ENCODE measurements around the gene TSPAN31.
"Not testable (repeated sequence)": the region's sequence is repeated elsewhere in the genome, so short reads cannot be mapped to it uniquely, and the experiment has no call there.

The TSPAN31 gene

DNA sequence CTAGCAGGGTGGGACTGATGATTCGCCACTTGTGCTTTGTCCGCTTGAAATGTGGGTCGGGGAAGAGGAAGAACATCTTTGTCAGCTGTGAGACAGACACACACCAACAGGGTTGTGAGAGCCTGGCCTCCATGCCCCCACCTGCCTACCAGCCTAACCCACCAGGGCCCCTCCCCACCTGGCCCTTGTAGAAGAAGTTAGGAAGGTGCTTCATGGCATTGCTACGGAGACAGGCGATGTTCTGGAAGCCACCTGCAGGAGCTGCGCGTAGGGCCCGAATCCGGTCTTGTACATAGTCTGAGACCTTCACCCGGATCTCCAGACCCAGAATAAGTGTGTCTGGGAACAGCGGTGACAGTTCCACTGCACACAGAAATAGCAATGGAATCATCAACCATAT, 24.8 kb downstream of the TSPAN31 start:
- no peak for DNase-seq

DNA sequence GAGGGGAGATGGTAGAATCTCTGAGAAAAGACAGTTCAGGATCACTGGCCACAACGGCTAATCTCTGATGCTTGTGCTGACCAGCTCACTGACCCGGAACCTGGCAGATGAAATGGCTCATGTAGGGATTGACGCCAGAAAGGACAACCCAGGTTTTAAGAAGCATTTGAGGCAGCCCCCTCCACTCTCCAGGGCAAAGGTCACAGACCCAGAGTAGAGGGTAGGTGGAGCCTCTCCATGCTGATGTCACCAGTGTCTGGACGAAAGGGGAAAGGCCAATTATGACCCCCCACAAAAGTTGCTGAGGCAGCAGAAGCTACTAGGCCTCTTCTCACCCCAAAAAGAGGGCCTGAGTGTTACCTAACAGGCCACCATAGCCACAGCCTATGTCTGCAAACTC, 25.9 kb downstream of the TSPAN31 start:
- no peak for DNase-seq

DNA sequence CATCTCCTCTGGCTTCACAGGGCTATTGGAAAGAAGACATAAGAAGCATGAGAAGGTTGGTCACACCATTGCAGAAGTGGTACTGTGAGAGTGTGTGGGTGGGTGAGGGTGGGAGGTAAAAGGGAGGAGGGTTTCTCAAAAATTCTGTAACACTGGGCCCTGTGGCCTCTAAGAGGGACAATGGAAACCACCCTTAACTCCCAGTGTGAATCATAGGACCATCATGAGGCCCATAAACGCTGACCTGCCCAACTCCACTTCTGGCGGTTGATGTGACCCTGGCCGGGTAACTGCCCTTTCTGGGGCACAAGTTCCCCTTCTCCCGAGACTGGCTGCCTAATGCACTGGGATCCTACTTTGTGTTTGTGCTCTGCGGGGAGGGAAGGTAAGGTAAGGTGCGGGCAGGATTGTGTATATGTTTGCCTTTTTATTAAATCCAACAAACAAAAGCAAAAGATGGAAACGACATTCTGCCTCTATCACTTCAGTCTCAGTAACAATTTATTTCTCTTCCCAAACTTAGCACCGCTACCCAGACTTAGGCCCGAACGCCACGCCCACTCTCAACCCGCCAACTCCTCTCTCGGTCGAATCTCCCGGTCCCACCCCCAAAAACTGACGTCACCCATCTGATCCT, 26.5 kb downstream of the TSPAN31 start:
- DNase-seq = no peak

DNA sequence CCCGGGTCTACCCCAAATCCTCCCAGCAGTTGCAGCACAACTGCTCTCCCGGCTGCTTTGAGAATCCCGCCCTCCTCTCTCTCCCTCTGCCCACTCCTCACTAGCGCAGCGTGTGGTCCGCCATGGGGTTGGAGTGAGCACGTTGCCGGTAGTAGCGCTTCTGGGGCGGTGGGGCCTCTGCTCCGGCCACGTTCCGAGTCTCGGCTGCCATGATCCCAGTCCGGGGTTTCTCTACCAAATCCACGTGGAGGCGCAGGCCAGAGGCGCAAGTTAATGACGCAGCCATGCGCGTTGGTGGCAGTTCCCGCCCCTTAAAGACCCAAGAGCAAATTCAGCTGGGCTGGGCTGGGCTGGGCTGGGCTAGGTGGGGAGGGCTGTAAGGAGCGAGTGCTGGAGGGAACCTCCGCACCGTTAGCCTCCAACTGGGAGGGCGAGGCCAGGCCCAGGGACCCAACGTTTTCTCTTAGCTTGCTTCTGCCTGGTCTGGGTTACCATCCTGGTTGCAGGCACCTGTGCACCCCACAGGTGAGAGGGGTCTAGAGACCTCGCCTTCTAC, 27.1 kb downstream of the TSPAN31 start, which contains the start of gene METTL1:
TSS of gene METTL1 (minus strand) at position 233 of the 556 bp plus-strand sequence. CDS start at position 211, 22 bp downstream.
- DNase-seq = peak; percentile 100

DNA sequence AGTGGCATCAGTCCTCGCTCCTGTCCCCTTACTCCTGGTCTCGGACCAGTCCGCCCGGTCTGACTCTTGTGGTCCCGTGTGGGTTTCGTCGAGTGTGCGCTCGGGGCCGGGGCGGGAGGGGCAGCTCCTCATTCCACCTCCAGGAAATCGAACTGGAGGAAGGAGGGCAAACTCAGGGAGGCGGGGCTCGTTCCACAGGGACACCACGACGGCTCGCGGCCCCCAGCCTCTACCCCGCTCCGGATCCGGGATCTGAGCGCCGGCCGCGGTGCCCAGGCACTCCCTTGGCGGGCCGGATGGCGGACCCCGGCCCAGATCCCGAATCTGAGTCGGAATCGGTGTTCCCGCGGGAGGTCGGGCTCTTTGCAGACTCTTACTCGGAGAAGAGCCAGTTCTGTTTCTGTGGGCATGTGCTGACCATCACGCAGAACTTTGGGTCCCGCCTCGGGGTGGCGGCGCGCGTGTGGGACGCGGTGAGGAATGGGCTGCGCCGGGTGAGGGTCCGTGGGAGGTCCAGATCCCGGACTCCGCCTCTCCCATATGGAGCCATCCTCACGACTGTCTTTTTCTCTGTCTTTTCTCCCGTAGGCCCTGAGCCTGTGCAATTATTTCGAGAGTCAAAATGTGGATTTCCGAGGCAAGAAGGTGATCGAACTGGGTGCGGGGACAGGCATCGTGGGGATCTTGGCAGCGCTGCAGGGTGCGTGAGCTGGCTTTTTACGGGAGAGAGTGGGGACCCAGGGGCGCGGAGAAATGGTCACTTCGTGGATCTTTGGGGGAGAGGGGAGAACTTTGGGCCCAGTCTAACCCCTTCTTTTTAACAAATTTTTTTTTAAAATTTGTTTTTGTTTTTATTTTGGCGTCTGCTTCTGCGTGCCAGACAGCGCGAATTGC, 27.8 kb downstream of the TSPAN31 start, which contains the start of gene EEF1AKMT3:
TSS of gene EEF1AKMT3 (plus strand) at position 186 of the 894 bp plus-strand sequence. CDS start at position 297, 111 bp downstream.
- peak; percentile 100 for DNase-seq

DNA sequence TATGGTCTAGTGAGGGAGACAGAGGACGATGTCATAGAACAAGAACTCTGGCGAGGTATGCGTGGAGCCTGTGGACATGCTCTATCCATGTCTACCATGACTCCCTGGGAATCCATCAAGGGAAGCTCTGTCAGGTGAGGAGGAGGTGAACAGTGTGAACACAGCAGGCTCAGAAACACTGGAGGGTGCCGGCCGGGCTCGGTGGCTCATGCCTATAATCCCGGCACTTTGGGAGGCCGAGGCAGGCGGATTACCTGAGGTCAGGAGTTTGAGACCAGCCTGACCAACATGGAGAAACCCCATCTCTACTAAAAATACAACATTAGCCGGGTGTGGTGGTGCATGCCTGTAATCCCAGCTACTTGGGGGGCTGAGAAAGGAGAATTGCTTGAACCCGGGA, 29.8 kb downstream of the TSPAN31 start:
- DNase-seq = not testable (repeated sequence)

DNA sequence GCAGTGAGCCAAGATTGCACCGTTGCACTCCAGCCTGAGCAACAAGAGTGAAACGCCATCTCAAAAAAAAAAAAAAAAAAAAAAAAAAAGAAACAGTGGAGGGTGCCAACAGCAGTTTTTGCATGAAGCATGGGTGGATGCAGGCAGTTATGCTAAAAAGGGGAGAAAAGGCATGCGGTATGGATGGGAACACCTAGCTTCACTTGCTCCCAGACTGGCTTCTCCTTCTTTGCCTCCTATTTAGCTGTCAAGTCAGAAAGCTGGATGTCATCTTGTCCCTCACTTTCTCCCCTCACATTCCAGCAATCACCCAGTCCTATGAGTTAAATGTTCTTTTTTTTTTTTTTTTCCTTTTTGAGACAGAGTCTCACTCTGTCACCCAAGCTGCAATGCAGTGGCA, 30.2 kb downstream of the TSPAN31 start:
- DNase-seq = no peak

DNA sequence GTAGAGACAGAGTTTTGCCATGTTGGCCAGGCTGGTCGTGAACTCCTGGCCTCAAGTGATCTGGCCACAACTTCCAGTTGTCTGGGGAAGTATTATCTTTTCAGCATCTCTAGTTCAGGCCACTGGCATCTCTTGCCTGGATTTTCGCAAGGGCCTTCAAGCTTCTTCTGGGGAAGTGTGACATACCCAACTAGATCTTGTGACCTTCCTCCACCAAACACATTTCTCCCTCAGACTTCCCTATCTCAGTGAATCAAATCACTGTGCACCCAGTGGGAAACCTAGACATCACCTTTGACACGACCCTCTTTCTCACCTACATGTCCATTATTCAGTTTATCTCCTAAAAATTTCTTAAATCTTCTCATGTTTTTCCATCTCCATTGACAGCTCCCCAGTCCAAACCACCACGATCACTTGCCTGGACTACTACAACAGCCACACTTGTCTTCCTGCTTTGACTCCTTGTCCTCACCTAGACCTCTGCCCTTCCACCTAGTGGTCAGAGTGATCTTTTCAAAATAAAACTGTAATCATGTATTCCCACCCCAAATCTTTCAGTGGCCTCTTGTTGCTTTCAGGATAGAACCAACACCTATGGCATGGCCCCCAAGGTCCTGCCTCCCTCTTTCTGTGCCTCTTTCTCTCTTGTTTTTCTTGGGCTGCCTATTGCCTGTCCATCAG, 30.9 kb downstream of the TSPAN31 start:
- no peak for DNase-seq

DNA sequence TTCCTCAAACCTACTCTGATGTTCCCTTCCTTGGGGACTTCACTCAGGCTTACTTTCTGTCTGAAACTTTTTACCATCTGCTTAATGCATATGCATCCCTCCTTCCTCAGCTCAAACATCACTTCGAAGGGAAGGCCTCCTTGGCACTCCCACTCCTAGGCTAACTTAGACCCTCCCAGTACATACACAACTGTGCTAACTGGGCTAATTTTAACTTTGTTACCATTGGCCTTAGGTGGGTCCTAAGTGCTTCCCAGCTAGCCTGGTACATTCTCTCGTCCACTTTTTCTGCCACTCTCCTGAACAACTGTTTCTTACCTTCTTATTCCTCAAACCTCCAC, 31.4 kb downstream of the TSPAN31 start:
- DNase-seq = no peak

DNA sequence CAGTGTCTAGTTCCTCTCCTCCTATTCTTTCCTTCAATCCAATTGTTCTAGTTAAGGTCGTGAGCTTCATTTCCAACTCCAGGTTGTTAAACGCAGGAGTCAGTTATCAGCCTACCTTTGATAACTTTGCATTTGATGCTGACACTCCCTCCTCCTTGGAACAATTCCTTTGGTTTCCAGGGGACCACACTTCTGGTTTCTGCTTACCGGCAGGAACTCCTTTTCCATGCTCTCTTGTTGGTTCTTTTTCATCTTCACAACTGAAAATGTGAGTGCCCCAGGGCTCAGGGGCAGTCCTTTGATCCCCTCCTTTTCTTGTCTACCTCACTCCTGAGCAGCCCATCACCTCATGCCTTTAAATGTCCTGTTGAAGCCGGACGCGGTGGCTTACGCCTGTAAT, 32.5 kb downstream of the TSPAN31 start:
- DNase-seq = no peak

DNA sequence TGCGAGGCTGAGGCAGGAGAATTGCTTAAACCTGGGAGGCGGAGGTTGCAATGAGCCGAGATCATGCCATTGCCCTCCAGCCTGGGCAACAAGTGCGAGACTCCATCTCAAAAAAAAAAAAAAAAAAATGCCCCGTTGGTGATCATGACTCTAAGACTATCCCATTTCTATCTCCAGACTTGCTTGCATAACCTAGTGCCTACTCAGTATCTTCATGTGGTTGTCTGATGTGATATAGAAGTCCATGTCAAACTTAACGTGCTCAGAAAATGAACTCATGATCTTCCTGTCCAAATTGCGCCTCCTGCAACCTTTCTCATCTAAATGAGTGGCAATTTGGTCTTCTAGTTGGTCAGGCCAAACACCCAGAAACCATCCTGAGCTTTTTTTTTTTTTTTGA, 33.1 kb downstream of the TSPAN31 start:
- no peak for DNase-seq

DNA sequence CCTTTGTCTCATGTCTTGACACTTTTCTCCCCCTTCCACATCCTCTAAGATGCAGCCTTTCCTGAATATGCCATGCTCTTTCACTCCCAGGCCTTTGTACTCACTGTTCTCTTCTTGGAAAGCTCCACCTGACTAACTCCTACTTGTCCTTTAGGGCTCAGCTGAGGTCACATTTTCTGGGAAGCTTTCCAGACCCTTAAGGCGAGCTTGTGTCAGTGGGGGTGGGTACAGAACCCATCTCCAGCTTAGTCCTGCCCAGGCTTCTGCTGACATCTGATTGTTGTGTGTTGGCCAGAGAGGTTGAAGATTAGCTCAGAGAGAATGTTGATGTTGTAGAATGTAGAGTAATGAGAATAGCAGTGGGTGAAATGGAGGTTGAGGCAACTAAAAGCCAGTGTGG, 34.9 kb downstream of the TSPAN31 start:
- DNase-seq = no peak

DNA sequence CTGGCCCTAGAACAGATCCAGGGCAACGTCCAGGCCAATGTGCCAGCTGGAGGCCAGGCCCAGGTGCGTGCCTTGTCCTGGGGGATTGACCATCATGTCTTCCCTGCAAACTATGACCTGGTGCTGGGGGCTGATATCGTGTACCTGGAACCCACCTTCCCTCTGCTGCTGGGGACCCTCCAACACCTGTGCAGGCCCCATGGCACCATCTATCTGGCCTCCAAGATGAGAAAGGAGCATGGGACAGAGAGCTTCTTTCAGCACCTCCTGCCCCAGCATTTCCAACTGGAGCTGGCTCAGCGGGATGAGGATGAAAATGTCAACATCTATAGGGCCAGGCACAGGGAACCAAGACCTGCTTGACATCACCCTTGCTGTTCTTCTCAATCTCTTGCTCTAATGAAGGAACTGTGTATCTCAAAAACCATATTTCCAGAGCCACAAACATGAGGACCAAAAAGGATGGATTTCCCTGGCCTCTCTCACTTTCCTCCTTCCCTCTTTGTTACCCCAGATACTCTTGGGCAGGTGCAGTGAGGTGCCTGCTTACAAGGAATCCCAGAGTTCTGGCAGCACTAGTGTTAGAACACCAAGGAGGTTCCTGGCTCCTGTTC, 35.6 kb downstream of the TSPAN31 start:
- DNase-seq = no peak

DNA sequence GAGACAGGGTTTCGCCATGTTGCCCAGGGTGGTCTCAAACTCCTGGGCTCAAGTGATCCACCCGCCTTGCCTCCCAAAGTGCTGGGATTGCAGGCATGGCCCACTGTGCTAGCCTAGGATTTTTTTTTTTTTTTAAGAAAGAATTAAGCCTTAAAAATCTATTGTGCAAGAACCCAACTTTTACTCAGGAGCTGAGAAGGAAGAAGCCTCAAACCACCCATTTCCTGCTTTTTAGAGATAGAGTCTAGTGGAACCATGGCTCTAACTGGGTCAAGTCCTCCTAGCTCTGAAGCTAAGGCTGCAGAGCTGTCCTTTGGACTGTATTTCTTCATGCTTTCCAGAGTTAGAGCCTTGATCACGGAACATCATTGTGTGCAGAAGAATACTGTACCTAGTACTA, 36.4 kb downstream of the TSPAN31 start:
- DNase-seq = no peak

DNA sequence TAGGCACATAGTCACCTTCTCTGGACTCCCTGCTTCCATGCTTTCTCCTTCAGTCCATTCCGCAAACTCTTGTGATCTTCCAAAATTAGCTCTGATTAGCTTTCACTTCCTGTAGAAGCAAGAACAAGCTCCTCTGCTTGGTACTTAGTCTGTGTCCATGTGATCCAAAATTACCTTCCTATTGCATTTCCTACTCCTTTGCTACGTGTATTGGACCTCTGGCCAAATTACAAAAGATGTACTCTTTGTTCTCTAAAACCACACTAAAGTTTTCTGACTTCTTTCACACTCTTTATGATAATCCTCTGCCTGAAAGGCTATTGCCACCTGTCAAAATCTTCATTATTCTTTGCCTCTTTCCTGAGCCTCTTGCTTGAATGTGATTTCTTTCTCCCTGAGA, 37.0 kb downstream of the TSPAN31 start:
- DNase-seq = no peak

DNA sequence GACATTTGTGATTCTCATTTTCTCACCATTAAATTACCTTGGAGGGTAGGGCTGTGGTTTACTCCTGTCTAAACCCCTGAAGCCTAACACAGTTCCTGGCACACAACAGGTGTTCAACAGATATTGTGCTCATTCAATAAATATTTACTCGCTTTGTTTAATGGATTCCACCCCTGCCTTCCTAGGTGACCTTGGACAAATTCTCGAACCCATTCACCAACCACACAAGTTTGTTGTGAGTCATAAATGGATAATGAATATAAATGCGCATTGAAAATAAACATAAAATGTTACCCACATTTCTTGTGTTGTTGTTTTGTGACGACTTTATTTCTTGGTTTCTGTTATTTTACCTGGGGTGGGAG, 37.4 kb downstream of the TSPAN31 start:
- no peak for DNase-seq

DNA sequence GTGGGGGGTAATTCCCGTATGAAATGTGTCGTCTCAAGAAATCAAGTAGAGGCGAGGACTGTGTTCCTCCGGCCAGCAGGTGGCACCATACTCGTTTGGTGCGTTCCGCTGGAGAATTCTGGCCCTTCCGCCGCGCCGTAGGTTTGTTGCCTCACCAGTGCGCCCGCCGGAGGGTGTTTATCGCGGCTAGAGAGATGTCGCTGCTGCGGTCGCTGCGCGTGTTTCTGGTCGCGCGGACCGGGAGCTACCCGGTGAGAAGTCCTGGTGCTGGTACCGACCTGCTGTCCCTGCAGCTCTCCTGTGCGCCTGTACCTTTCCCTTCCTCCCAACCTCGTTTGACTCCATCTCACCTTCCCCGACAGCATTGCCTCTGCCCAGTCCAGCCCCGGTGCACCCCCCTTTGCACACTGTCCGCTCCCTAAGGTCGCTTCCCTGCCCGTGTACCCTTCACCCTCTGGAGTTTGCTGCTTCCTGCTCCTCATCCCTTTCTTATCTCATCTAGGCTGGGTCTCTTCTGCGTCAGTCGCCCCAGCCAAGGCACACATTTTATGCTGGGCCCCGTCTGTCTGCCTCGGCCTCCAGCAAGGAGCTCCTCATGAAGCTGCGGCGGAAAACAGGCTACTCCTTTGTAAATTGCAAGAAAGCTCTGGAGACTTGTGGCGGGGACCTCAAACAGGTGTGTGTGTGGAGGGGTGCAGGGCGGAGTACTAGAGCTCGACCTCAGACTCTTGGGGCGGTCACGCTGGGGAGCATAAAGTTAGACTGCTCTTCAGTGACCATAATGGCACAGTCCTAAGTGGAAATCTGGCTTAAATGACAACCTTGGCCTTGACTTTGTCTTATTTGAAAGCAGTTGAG, 38.0 kb downstream of the TSPAN31 start, which contains the start of gene TSFM:
TSS of gene TSFM (plus strand) at position 180 of the 858 bp plus-strand sequence. CDS start at position 195, 15 bp downstream.
- DNase-seq = peak; percentile 100

DNA sequence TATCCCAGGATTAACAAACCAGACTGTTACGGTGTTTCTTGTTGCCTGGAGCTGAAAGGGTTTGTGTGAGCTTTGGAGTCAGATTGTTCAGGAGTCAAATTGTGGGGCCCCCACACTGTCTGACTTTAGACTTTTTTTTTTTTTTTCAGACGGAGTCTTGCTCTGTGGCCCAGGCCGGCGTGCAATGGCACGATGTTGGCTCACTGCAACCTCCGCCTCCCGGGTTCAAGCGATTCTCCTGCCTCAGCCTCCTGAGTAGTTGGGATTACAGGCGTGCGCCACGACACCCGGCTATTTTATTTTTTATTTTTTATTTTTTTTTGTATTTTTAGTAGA, 38.6 kb downstream of the TSPAN31 start:
- DNase-seq = no peak

DNA sequence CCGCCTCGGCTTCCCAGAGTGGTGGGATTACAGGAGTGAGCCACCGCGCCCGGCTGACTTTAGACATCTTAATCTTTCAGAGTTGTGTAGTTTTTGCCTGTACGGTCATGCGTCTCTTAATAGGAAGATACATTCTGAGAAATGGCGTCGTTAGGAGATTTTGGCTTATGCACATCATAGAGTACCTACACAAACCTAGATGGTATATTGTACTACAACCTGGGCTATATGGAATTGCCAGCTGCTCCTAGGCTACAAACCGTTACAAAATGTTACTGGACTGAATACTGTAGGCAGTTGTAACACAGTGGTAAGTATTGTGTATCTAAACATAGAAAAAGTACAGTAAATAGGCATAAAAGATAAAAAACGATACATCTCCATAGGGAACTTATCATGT, 39.0 kb downstream of the TSPAN31 start:
- DNase-seq = no peak

DNA sequence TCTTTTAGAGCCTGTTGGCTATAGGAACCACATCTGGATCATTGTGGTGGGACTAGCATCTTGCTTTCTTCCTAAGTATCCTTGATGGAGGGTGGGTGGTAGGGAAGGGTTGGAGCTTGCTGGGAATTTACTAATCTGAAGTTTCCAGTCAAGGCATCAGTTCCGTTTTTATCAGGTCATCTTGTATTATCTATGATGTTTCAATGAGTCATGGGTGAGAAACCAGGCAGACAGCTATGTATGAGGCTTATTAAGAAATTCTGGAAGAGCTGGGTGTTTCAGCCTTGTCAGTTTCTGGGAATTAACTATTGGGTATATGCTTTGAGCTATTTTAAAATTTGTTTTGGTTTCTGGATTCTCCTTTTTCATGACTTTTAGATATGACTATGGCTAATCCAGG, 49.1 kb downstream of the TSPAN31 start:
- no peak for DNase-seq

DNA sequence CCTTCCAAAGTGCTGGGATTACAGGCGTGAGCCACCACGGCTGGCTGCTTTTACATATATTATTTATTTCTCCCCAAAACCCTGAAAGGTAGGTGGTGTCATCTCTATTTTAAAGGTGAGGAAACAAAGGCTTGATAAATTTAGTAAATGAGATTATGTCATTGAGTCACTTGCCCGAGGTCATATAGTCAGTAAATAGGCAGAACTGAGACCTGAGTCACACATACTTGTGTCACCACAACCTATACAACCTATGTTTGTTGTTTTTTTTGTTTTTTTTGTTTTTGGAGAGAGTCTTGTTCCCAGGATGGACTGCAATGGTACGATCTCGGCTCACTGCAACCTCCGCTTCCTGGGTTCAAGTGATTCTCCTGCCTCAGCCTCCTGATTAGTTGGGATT, 50.5 kb downstream of the TSPAN31 start:
- no peak for DNase-seq

DNA sequence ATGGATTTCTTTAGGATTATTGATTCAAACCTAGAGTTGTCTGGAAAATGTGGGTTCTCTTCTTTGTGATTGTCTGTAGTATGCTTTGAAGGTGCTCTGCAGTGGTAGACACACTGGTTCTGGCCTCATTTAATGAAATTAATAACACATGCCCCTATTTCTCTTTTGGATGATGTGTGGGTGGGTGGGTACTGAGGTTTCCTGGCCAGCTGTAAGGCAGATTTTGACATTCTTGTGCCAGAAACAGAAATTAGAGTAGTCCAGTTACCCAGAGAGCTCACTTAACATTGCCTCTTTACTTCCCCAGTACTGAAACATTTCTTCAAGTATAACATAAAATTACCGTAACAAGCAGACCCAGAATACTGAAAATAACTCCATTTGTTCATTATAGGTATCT, 52.2 kb downstream of the TSPAN31 start:
- DNase-seq = no peak
